ENCODE results near the gene MARCHF10.

The MARCHF10 gene

DNA sequence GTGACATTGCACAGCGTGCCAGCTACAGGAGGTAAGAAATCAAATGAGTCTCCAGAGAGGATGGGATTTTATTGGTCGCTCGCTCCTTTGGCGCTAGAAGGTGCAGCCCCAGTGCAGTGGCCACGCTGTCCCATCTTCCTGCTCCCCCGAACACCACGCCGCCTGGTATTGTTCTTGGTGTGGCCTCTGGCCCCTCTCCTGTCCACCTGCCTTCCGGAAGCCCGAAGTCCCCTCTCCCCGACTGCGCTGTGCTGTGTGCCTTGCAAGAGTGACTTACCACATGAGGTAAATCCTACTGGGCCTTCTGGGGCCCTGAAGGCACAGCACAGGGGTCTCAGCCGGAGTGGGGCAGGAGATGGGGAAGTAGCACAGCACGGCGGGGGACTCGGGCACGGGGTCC is 58.2 kb downstream of the MARCHF10 start:
- DNase-seq = no peak

GRCh38 chr17:62746941-62747340 is 61.2 kb downstream of the MARCHF10 start:
- no peak for DNase-seq

GRCh38 chr17:62745806-62746205 is 62.3 kb downstream of the MARCHF10 start:
- no peak for DNase-seq

DNA sequence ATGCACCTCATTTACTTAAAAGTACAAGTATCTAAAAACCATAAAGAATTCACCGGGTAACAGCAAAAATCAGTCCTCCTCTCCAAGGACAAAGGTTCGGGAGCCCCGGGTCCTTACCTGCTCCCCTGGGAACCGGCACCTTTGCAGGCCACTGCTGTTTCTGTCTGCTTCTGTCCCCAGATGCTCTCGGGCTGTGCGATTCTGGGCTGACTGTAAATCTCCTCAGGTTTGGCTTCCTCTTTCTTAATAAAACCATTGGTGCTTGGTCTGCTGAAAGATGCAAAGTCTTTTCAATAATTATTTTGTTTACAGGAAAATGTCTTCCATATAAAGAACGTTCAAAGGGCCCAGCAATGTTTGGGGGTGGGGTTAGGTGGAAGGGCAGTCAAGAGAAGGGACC is 63.9 kb downstream of the MARCHF10 start:
- DNase-seq = no peak

DNA sequence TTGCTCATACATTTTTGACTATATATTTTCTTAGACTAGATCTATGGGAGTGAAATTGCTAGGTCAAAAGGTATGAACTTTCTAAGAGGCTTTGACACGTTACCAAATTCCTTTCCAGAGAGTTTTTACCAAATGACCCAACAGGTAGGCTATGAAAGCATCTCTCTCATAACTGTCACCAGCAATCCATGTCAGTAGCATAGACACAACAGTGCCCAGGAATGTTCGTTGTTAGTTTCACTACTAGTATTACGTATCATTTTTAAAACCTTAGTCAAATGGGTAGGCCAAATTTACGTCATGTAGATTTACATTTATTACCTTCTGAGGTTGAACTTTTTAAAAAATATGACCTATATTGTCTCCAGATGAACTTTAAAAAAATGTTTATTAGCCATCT is 66.8 kb downstream of the MARCHF10 start:
- DNase-seq = no peak

GRCh38 chr17:62739645-62740388 is 68.3 kb downstream of the MARCHF10 start:
- DNase-seq = no peak

DNA sequence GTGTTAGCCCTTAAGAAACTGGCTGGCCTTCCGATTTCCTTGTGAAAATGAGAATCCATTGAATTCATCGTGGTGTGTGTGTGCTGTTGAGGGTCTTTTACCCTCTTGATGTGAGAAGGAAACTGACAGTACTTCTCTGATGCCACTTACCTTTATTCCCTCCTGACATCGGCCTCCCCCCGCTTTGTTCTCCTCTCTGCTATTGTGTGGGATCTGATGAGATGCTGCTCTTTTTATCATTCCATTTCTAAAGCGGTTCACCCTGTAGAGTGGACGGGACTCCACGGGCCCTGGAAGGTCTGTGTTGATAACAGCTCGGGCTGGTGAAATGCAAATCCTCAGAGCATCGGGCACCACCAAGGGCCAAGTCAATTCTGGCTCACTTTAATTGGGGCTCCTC is 69.8 kb downstream of the MARCHF10 start:
- no peak for DNase-seq

- DNase-seq = no peak
Measured at GRCh38 chr17:62737513-62737912, 70.6 kb downstream of the MARCHF10 start.

DNA sequence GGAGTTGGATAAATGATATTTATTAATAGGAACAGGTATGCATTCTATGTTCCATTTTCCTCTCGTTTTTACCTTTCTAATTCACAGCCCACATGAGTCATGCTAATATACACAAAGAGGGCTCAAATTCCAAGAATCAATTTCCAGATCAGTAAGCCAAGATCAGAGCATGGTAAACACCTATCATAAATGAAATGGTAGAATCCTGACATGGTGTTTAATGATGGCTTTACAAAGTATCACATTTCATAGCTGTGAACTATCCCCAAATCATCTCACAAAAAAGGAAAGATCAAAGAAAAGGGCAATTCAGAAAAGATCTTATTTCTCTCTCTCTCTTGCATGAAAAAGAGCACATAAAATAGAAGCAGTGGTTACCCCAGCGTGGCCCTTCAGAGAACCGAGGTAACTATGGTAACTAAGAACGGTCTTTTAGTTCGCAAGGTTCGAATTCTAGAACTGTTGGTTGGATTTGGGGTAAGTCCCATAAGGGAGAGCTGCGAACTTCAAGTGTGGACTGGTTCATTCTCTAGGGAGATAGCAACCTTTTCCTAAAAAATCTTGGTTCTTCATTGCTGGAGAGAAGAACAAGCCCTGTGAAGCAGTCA is 73.0 kb downstream of the MARCHF10 start:
- DNase-seq = no peak

GRCh38 chr17:62732125-62732524 is 76.0 kb downstream of the MARCHF10 start:
- no peak for DNase-seq

GRCh38 chr17:62727916-62728672 is 80.0 kb downstream of the MARCHF10 start:
- DNase-seq = no peak

DNA sequence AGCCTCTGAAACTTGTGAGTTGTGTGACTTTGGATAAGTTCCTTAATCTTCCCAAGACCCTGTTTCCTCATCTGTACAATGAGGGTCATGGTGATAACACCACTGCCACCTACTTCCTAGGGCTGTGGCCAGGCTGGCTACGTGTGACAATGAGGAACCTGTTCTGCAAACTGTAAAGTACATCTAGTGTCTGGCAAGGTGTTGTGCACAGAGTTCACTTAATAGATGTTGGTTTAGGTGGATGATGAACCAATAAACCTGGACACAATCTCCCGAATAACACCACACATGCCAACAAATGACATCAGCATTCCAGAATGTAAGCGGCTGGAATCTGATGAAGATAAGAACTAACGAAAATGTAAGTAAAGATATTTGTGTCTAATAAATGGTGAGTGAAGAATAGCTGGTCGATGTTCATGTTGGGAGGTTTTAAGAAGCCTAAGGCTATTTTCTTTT is 82.3 kb downstream of the MARCHF10 start:
- no peak for DNase-seq

DNA sequence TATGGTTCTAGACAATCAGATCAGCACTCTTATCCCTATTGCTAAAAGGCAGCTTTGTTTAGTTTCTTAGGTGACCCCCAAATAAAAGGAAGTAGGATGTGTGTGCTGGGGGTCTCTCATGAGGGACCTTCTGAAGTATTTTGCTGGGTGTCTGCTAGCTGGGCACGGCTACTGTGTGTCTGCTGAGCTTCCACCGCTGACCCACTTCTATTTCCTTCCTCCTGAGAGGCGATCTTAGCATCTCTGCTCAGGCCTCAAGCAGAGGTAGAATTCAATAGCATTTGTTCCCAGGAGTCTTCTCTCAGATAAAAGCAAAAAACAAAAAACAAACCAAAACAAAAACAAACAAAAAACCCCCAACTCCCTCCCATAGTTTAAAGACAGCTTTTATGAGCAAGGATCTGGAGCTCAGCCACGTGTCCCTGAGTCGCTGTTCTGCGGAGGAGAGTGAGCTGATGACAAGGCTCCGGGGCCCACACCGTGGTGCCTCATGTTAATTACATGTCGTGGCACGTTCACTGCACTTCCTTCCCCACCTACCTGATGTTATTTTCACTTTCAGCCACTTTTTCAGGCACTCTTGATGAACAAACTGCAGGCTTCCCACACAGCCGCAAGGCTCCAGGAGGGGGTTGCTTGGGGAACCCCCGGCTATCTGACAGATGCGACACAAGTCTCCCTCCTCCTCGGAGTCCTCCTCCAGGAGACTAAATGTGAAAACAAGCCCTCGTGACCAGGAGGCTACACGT is 83.5 kb downstream of the MARCHF10 start:
- DNase-seq = no peak

DNA sequence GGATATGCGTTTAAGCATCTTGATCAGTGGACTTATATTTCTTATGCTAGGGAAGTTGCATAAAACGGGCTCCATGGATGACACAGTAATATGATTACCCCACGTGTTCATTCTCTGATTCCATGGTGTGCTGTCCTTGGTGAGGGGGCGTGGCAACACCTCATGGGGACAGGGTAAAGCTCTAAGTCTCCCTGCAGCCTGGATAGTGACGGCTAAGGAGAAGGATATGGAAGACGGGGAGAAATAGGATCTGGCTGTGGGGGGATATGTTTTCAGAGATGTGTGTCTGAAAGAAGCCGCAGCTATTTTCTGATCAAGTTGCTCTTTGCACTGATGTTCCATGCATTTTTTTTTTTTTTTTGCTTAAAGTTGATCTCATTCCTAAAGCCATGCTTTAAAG is 84.3 kb downstream of the MARCHF10 start:
- peak in 1 of 2 experiments; percentile 3 for DNase-seq

GRCh38 chr17:62722625-62723024 is 85.5 kb downstream of the MARCHF10 start:
- no peak for DNase-seq

DNA sequence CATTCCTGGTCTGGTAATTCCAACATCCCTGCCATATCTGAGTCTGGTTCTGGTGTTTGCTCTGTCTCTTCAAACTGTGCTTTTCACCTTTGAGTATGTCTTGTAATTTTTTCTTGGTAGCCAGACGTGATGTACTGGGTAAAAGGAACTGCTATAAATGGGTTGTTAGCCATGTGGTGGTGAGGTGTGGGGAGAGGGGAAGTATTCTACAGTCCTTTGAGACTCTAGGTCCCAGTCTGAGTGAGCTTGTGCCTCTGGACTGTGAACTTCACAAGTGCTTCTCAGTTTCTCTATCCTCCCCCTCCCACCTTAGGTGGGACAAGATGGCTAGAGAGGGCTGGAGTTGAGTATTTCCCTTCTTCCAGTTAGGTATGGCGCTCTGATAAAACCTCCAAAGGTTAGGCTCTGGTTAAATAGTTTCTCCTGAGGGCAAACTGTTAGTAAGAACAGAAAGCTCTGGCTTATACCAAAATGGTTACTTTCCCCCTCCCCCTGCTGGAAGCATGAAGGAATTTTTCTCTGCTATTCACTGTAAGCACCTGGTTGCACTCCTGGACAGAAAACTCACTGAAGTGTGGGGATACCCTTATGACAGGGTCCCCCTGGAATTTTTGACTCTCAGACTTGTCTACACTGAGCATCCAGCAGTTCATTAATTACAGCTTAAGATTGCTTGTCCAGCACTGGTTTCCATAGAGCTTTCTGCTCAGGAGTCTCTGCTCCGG is 87.8 kb downstream of the MARCHF10 start:
- no peak for DNase-seq

DNA sequence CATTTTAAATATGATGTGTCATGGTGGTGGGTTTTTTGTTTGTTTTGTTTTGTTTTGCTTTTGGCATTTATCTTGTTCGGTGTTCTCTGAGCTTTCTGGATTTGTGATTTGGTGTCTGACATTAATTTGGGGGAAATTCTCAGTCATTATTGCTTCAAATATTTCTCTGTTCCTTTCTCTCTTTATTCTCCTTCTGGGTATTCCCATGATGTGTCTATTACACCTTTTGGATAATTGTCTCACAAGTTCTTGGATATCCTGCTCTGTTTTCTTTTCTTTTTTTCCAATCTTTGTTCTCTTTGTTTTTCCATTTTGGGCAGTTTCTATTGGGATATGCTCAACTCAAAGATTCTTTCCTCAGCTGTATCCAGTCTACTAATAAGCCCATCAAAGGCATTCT is 88.5 kb downstream of the MARCHF10 start:
- no peak for DNase-seq

- no peak for DNase-seq
Measured at GRCh38 chr17:62718429-62718828, 89.7 kb downstream of the MARCHF10 start.

DNA sequence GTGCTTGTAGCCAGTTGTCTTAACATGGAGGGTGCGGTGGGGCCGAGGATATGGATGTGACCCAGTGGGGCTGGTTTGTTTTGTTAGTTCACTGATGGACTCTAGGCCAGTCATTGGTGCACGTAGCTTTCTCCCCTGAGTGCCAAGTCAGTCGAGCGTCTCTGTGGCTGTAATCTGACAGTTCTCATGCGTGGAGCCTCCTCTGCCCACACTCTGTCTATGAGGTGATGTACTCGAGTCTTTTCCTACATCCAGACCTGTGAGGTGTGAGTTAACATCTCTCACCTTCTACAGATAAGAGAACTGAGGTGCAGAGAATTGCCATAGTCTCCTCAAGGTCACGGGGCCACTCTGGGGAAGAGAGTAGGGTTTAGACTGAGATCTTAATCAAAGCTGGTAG is 90.2 kb downstream of the MARCHF10 start:
- DNase-seq = no peak

- no peak for DNase-seq
Measured at GRCh38 chr17:62717589-62717855, 90.6 kb downstream of the MARCHF10 start.

GRCh38 chr17:62716834-62717588 is 91.1 kb downstream of the MARCHF10 start:
- DNase-seq = no peak

- no peak for DNase-seq
Measured at GRCh38 chr17:62715882-62716390, 92.2 kb downstream of the MARCHF10 start.

All from NCI-H187 (cell line).